HG03520 (cell line): ENCODE data around the gene FKBP8.
"Not testable (repeated sequence)": the region's sequence is repeated elsewhere in the genome, so short reads cannot be mapped to it uniquely, and the experiment has no call there.

Experiments
- ATAC-seq: cut with Tn5 transposase; IDR thresholded peaks from one replicate; pipeline ENCODE4 v1.9.1; 2021; ENCODE audit warnings: mild to moderate bottlenecking, moderate library complexity; ENCODE audit not compliant: unreplicated experiment

Gene FKBP8

GRCh38 chr19:18559685-18560084 is 16.3 kb upstream of the FKBP8 start:
- no peak for ATAC-seq

- no peak for ATAC-seq
These were observed 15.2 kb upstream of the FKBP8 start for GRCh38 chr19:18558604-18559003.

- no peak for ATAC-seq
These were observed 14.8 kb upstream of the FKBP8 start for GRCh38 chr19:18558202-18558555.

- peak; percentile 94 for ATAC-seq
These were observed 14.2 kb upstream of the FKBP8 start, which contains the start of gene KXD1 for GRCh38 chr19:18557411-18558201. Gene KXD1 (plus strand): TSS chr19:18557870. CDS start chr19:18562057, 4,187 bp downstream.

- no peak for ATAC-seq
These were observed 8.3 kb upstream of the FKBP8 start for GRCh38 chr19:18551631-18552030.

- no peak for ATAC-seq
These were observed 572 bp upstream of the FKBP8 start for GRCh38 chr19:18543814-18544475.

GRCh38 chr19:18541992-18542940 is 1.1 kb downstream of the FKBP8 start:
- ATAC-seq, result no peak

- no peak for ATAC-seq
These were observed 1.9 kb downstream of the FKBP8 start for GRCh38 chr19:18541258-18541991.

- ATAC-seq, result not testable (repeated sequence)
These were observed 3.2 kb downstream of the FKBP8 start for GRCh38 chr19:18540200-18540599.

- ATAC-seq, result no peak
These were observed 4.0 kb downstream of the FKBP8 start for GRCh38 chr19:18539372-18539771.

GRCh38 chr19:18538115-18538514 is 5.3 kb downstream of the FKBP8 start:
- no peak for ATAC-seq

- ATAC-seq, result no peak
These were observed 5.9 kb downstream of the FKBP8 start for GRCh38 chr19:18537431-18537830.

GRCh38 chr19:18536475-18536874 is 6.9 kb downstream of the FKBP8 start:
- ATAC-seq, result no peak

- ATAC-seq, result no peak
These were observed 10.3 kb downstream of the FKBP8 start for GRCh38 chr19:18533058-18533457.

GRCh38 chr19:18532168-18532890 is 11.0 kb downstream of the FKBP8 start:
- ATAC-seq, result no peak

GRCh38 chr19:18531485-18531884 is 11.9 kb downstream of the FKBP8 start:
- no peak for ATAC-seq

GRCh38 chr19:18529782-18530181 is 13.6 kb downstream of the FKBP8 start:
- ATAC-seq, result no peak

- no peak for ATAC-seq
These were observed 17.1 kb downstream of the FKBP8 start for GRCh38 chr19:18526316-18526715.

- ATAC-seq, result no peak
These were observed 19.5 kb downstream of the FKBP8 start for GRCh38 chr19:18523841-18524240.

- ATAC-seq, result not testable (repeated sequence)
These were observed 20.4 kb downstream of the FKBP8 start for GRCh38 chr19:18522862-18523440.
